A673 (cell line): ENCODE measurements around the gene PCBP2. TPM values are rescaled to one million over a fixed set of nuclear protein-coding genes. Genes with fewer than 3 reads are reported as not detected.
"Not testable (repeated sequence)": the region's sequence is repeated elsewhere in the genome, so short reads cannot be mapped to it uniquely, and the experiment has no call there.

Source experiments
- BruUV-seq: library from RNA; stranded (reverse); fragments of 400-500 nt; replicated peaks from 2 replicates; lab custom pipeline; 2021; lab: Mats Ljungman, UMichigan
- CTCF ChIA-PET: fragments of 300-600 bp; sonication (Branson Sonifier 250); formaldehyde crosslinking; loops from one replicate; lab custom pipeline; 2022; ENCODE audit warnings: antibody characterized with exemption; lab: Charles Lee
- POLR2A ChIA-PET: fragments of 300-600 bp; sonication (Branson Sonifier 250); formaldehyde crosslinking; loops from one replicate; lab custom pipeline; 2022; ENCODE audit warnings: antibody characterized with exemption; ENCODE audit not compliant: low non-redundant PET; lab: Charles Lee
- DNase-seq: peaks from one replicate; pipeline ENCODE4 v3.0.0-alpha.2; 2015; ENCODE audit warnings: low spot score
- H3K27ac ChIP-seq: fragments of 200-600 bp; sonication (generic); 2 replicates; pipeline ENCODE4 v1.5.1; 2016; ENCODE audit warnings: mixed run types, low read depth, mild to moderate bottlenecking, mixed read lengths, antibody characterized with exemption, low read length; ENCODE audit not compliant: poor library complexity, severe bottlenecking
- H3K27me3 ChIP-seq: fragments of 200-600 bp; sonication (generic); replicated peaks from 2 replicates; pipeline ENCODE4 v1.6.1; 2017; ENCODE audit warnings: mixed run types, low read depth, mild to moderate bottlenecking, mixed read lengths, antibody characterized with exemption, low read length; ENCODE audit not compliant: insufficient read depth, poor library complexity
- H3K36me3 ChIP-seq: fragments of 200-600 bp; sonication (generic); 2 replicates; pipeline ENCODE4 v1.6.1; 2016; ENCODE audit warnings: mixed run types, mild to moderate bottlenecking, mixed read lengths, antibody characterized with exemption, low read length; ENCODE audit not compliant: insufficient read depth, poor library complexity, severe bottlenecking
- H3K4me1 ChIP-seq: fragments of 200-600 bp; sonication (generic); 2 replicates; pipeline ENCODE4 v1.6.1; 2017; ENCODE audit warnings: mixed run types, mild to moderate bottlenecking, mixed read lengths, antibody characterized with exemption, low read length; ENCODE audit not compliant: insufficient read depth, poor library complexity, severe bottlenecking
- H3K4me3 ChIP-seq: fragments of 200-600 bp; sonication (generic); 2 replicates; pipeline ENCODE4 v1.5.1; 2016; ENCODE audit warnings: low read depth, mixed run types, mild to moderate bottlenecking, mixed read lengths, low read length; ENCODE audit not compliant: poor library complexity, severe bottlenecking
- H3K9me3 ChIP-seq: fragments of 200-600 bp; sonication (generic); 2 replicates; pipeline ENCODE4 v1.6.1; 2016; ENCODE audit warnings: mixed run types, low read depth, mild to moderate bottlenecking, mixed read lengths, antibody characterized with exemption, low read length; ENCODE audit not compliant: poor library complexity, severe bottlenecking
- EZH2 ChIP-seq: fragments of 200-600 bp; sonication (generic); IDR thresholded peaks from 2 replicates; pipeline ENCODE4 v1.6.1; 2017; ENCODE audit warnings: borderline replicate concordance, low read depth, mild to moderate bottlenecking, mixed read lengths, antibody characterized with exemption, low read length; ENCODE audit not compliant: poor library complexity, severe bottlenecking
- intact Hi-C: fragments of 100-400 bp; cut with micrococcal nuclease; formaldehyde crosslinking; loops from one replicate; pipeline ENCODE4 v1.10.0; 2022; ENCODE audit not compliant: unreplicated experiment
- total RNA-seq: library from RNA; stranded (reverse); gene quantifications from 2 replicates; pipeline ENCODE4 v1.2.3, GENCODE V29; 2021
- TF ChIP-seq, protein P1 (sequence below): fragments of 300-800, 200-600 bp; sonication (generic); conservative IDR thresholded peaks from 2 replicates; pipeline ENCODE4 v1.5.1; 2017; ENCODE audit warnings: low read depth, mild to moderate bottlenecking, antibody characterized with exemption, low read length, moderate library complexity, mixed read lengths

Gene PCBP2
- total RNA-seq, 1 experiment from 2014 or later: 1,215 TPM

- no peaks in the 10 kb centered on the region for H3K9me3 ChIP-seq
- TF ChIP-seq, protein P1, sequence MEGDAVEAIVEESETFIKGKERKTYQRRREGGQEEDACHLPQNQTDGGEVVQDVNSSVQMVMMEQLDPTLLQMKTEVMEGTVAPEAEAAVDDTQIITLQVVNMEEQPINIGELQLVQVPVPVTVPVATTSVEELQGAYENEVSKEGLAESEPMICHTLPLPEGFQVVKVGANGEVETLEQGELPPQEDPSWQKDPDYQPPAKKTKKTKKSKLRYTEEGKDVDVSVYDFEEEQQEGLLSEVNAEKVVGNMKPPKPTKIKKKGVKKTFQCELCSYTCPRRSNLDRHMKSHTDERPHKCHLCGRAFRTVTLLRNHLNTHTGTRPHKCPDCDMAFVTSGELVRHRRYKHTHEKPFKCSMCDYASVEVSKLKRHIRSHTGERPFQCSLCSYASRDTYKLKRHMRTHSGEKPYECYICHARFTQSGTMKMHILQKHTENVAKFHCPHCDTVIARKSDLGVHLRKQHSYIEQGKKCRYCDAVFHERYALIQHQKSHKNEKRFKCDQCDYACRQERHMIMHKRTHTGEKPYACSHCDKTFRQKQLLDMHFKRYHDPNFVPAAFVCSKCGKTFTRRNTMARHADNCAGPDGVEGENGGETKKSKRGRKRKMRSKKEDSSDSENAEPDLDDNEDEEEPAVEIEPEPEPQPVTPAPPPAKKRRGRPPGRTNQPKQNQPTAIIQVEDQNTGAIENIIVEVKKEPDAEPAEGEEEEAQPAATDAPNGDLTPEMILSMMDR: no peak
- no peak for TF ChIP-seq EZH2
- CTCF ChIA-PET: interaction anchor here (0.7 to 1.1 kb wide), 2 partner anchors 11 to 99 kb away, joined by 3 read pairs; no protein-coding TSS in a partner anchor
- H3K27ac ChIP-seq: peak overlapping the region; percentile 42
- BruUV-seq: no TSS peak
- peaks cover 44% of the 10 kb centered on the region for H3K36me3 ChIP-seq
- peaks cover 42% of the 10 kb centered on the region for H3K4me1 ChIP-seq
- intact Hi-C loops: no loop called here
- no peak overlapping the region for H3K4me3 ChIP-seq
- POLR2A ChIA-PET: no interaction called here
- no peak for DNase-seq
- H3K27me3 ChIP-seq: no peaks in the 10 kb centered on the region
These were observed 41.0 kb upstream of the PCBP2 start for GRCh38 chr12:53410951-53411350.

DNA sequence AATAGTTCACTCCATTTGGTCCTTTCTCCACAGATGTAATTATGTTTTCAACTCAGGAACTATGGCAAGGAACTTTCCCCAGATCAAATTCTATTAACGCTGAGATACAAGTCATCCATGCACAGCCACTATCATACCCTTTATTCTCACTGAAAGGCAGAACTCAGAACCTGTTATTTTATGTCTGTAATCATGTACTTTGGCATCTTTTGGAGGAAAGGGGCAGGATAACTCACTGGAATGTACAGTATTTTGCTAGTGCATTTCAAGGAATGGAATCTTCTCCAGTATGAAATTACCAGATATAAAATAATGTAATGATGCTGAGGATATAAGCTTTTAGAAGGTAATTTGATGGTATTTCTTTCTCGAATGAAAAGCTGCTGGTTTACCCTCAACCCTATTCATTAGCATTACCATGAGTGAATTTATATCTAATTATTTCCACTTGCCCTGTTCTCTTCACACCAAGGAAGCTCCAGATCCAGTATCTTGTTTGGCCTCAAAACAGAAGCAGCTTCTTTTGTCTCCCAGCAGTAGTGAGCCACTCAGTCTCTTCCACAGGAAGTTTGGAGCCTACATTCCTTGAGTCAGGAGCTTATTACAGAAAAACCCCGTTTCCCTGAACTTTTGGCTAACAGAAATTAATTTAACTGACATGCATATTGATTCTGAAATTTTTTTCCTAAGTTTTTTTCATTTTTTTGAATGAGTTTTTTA lies 38.3 kb upstream of the PCBP2 start:
- H3K36me3 ChIP-seq: peaks cover 32% of the 10 kb centered on the region
- H3K27me3 ChIP-seq: no peaks in the 10 kb centered on the region
- ChIA-PET POLR2A (interaction anchor here (0.7 kb wide), 1 partner anchor 15 kb away, joined by 4 read pairs; no protein-coding TSS in a partner anchor), CTCF (interaction anchor here (0.9 to 1.7 kb wide), 2 partner anchors 32 to 61 kb away, joined by 4 to 5 read pairs; no protein-coding TSS in a partner anchor)
- peaks cover 55% of the 10 kb centered on the region for H3K4me1 ChIP-seq
- no peak for TF ChIP-seq EZH2
- TF ChIP-seq, protein P1: no peak
- intact Hi-C loops: no loop called here
- BruUV-seq: no TSS peak
- H3K9me3 ChIP-seq: no peaks in the 10 kb centered on the region
- H3K27ac ChIP-seq: peak overlapping the region; percentile 68
- DNase-seq: peak; percentile 74
- H3K4me3 ChIP-seq: no peak overlapping the region

- no peaks in the 10 kb centered on the region for H3K9me3 ChIP-seq
- ChIA-PET CTCF (interaction anchor here (0.5 kb wide), 1 partner anchor 49 kb away, joined by 3 read pairs; no protein-coding TSS in a partner anchor), POLR2A (no interaction called here)
- peaks cover 55% of the 10 kb centered on the region for H3K4me1 ChIP-seq
- no peaks in the 10 kb centered on the region for H3K27me3 ChIP-seq
- intact Hi-C loops: no loop called here
- TF ChIP-seq, protein P1: no peak
- TF ChIP-seq EZH2: no peak
- H3K27ac ChIP-seq: peak overlapping the region; percentile 68
- peaks cover 22% of the 10 kb centered on the region for H3K36me3 ChIP-seq
- BruUV-seq: no TSS peak
- no peak overlapping the region for H3K4me3 ChIP-seq
- DNase-seq: peak; percentile 54
These were observed 37.0 kb upstream of the PCBP2 start for GRCh38 chr12:53414756-53415417.

DNA sequence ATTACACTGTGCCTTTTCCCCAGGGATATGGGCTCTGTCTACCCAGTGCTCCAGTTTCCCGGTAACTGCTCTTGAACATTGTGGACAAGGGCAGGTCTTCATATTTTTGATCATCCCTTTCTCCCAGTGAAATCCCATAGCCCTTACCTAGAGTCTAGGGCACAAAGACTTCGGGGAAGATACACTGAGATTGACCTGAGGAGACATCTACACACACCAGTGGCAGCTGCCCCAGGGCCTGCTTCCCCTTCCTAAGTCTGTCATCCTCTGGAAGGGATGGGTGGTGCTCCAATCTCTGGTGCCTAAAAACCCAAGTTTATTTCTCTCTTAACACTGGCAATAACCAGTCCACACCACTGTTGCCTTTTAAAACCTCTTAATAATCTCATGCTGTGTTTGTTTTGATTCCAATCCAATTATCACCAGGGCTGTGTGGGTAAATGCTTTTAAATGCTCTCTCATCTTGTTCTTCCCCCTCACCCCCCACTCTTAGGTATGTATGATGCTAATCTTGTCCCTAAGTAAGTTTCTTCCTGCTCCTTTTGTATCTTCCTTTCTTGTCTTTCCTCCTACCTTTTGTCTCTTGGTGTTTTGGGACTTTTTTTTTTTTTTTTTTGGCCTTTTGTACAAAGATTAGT lies 36.0 kb upstream of the PCBP2 start:
- BruUV-seq, H3K4me3 ChIP-seq, H3K27me3 ChIP-seq, POLR2A ChIA-PET, intact Hi-C loops, H3K9me3 ChIP-seq: not testable (repeated sequence)
- CTCF ChIA-PET: interaction anchor here (1.7 kb wide), 1 partner anchor 64 kb away, joined by 4 read pairs; no protein-coding TSS in a partner anchor
- Histone ChIP-seq H3K4me1 (peaks cover 60% of the 10 kb centered on the region), H3K36me3 (peaks cover 18% of the 10 kb centered on the region), H3K27ac (peak overlapping the region; percentile 68)
- peak; percentile 79 for DNase-seq

DNA sequence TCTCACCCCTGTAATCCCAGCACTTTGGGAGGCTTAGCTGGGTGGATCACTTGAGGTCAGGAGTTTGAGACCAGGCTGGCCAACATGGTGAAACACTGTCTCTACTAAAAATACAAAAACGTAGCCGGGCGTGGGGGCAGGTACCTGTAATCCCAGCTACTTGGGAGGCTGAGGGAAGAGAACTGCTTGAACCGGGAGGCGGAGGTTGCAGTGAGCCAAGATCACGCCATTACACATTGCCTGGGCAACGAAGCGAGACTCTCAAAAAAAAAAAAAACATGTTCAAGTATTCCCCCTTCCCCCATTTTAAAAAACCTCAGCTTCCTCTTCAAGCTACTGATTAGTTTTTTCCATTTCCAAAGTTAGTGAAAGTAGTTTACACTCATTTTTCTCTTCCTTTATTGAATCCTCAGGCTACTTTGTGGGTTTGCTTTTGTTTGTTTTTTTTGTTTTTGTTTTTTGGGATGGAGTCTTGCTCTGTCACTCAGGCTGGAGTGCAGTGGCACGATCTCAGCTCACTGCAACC lies 34.5 kb upstream of the PCBP2 start:
- DNase-seq, BruUV-seq, intact Hi-C loops: not testable (repeated sequence)

More for the DNA sequence above, 34.5 kb upstream of the PCBP2 start:
- H3K4me1 ChIP-seq: peaks cover 58% of the 10 kb centered on the region
- CTCF ChIA-PET: interaction anchor here (1.7 kb wide), 1 partner anchor 65 kb away, joined by 4 read pairs; no protein-coding TSS in a partner anchor
- not testable (repeated sequence) for H3K4me3 ChIP-seq, H3K9me3 ChIP-seq, H3K36me3 ChIP-seq, H3K27ac ChIP-seq, H3K27me3 ChIP-seq
- POLR2A ChIA-PET: interaction anchor here (0.6 kb wide), 1 partner anchor 21 kb away, joined by 5 read pairs; no protein-coding TSS in a partner anchor
